22Rv1 (cell line): ENCODE data around the gene SLC6A3.

Experiments used
- CTCF ChIP-seq: fragments of 450-650 bp; IDR thresholded peaks from 2 replicates; pipeline ENCODE4 v1.5.1; 2017; ENCODE audit warnings: mild to moderate bottlenecking
- ZFX ChIP-seq: fragments of 450-650 bp; IDR thresholded peaks from 2 replicates; pipeline ENCODE4 v1.6.1; 2017; ENCODE audit warnings: antibody characterized with exemption, borderline replicate concordance

- TF ChIP-seq CTCF: no peak
- no peak for TF ChIP-seq ZFX
These were observed 54.9 kb downstream of the SLC6A3 start for GRCh38 chr5:1390333-1390732.
